HG02642 (cell line): ENCODE measurements around the gene MSMP.

Experiments
- ATAC-seq: cut with Tn5 transposase; IDR thresholded peaks from one replicate; pipeline ENCODE4 v1.9.1; 2021; ENCODE audit warnings: mild to moderate bottlenecking; ENCODE audit not compliant: unreplicated experiment, poor library complexity

Gene MSMP

GRCh38 chr9:35771943-35772342, 17.9 kb upstream of the MSMP start:
- ATAC-seq = no peak

GRCh38 chr9:35771534-35771933, 17.5 kb upstream of the MSMP start:
- ATAC-seq = no peak

DNA sequence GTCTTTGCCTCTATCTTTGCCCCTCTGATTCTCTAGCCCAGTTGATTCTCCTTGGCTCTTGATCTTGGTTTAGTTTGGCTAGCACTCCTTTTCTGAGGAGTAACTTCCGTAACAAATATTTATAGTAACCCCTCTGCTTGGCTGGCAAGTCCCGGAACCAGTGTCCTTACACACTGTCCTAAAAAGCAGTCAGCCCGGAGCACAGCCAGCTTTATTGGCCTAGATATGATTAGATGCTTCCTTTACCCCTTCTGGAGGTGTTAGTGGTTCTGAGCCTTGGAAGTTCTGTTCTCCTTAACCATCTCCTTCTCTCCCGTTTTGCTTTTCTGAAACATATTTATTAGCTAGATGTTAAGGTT, 17.0 kb upstream of the MSMP start:
- ATAC-seq = no peak

- no peak for ATAC-seq
Measured at GRCh38 chr9:35769763-35770162, 15.7 kb upstream of the MSMP start.

- ATAC-seq = no peak
Measured at GRCh38 chr9:35767458-35767857, 13.4 kb upstream of the MSMP start.

DNA sequence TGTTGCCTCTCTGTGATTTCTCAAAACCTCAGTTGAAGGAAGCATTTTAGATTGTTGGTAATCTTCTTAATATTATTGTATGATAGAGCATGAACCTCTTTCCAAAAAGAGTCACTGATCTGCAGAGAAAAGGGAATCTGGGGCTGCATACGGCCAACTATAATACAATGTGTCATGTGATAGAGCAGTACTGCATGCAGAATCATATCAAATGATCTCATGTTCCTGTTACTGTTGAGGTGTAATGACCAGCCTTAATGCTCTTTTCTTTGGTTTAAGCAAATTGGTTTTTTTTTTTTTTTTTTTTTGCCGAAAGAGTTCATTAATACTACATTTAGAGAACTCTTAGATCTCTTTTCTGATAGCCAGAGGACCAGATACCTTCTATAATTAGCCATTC, 12.9 kb upstream of the MSMP start:
- ATAC-seq = no peak

DNA sequence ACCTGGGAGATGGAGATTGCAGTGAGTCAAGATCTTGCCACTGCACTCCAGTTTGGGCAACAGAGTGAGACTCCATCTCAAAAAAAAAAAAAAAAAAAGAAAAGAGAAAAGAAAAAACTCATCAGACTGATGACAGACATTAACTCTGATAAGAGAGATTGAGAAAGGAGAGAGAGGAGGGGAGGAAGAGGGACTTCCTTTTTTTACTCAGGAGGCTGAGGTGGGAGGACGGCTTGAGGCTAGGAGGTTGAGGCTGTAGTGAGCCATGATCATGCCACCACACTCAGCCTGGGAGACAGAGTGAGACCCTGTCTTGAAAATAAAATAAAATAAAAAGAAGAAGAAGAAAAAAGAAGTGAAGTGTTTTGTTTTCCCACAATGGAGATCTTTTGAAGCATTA, 9.7 kb upstream of the MSMP start:
- ATAC-seq = no peak

DNA sequence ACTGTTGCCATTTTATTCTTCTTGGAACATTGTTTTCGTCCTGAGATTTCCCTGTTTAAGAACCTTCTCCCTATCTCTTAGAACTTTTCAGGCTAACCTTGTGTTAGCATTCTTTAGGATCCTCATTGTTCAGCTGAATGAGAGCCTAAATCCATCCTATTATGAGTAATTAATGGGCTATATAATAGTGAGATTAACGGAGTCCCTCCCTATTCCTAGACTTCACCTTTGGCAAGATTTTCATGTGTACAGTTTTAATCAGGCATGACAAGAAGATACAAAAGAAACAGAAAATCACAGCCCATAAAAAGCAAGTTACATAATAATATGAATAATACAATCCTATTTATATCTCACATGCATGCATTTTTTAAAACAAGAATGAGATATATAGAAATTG, 9.1 kb upstream of the MSMP start:
- ATAC-seq = no peak

GRCh38 chr9:35760651-35761050, 6.6 kb upstream of the MSMP start:
- no peak for ATAC-seq

DNA sequence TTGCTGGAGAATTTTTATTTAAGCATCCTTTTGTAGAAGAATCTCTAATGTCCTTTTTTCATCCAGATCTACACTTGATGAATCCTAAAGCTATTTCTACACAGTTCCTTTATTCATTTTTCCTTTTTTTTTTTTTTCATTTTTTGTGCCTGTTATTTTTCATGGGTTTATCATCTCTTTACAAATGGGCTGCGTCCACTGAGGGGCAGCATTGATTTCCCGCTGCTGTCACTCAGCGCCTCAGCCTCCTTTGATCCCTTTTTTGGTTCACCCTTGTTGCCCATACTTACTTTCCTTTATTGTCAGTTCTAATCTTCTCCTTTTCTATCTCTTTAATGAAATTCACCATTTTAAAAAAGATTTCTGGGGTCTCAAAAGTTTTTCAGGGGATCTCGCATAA, 5.7 kb upstream of the MSMP start:
- ATAC-seq = no peak

DNA sequence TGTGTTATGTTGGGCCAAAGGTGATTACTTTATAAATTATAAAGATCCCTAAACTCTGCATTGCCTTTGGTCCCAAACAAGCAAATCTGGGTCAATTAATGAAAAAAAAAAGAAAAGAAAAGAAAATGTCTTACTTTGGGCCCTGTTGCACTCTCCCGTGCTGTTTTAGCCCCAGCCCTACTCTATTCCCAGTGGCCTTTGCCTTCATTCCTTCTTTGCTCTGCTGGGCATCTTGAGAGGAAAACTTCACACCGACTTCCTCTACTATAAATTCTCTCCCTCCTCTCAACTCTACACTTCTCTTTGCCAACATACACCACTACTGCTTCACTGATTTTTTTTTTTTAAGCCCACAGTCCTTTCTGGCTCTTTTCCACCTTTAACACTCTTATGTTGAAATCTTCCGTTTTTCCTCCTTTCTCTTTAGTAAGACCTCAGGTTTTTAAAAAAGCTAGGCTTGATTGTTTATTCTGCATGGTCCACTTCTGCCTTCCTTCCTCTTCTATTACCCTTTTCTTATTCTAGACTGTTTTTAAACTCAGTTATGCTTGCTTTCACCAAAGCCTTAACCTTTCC, 4.5 kb upstream of the MSMP start:
- no peak for ATAC-seq

DNA sequence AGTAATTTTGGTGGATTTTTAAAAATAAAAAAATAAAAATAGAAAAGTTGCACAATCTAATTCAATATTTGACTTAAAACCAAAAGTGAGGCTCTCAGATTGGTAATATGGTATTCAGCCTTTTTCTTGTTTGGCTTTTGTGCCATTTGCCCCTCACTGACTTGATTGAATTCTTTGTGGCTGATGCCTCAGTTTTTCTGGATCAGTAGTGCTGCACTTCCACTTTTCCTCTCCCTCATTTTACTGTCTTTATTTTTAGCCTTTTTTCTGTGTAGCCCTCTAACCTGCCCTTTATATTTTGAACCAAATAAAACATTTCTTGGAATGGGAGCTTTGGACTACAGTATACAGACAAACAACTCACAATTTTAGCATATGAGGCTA, 3.8 kb upstream of the MSMP start:
- ATAC-seq = no peak

DNA sequence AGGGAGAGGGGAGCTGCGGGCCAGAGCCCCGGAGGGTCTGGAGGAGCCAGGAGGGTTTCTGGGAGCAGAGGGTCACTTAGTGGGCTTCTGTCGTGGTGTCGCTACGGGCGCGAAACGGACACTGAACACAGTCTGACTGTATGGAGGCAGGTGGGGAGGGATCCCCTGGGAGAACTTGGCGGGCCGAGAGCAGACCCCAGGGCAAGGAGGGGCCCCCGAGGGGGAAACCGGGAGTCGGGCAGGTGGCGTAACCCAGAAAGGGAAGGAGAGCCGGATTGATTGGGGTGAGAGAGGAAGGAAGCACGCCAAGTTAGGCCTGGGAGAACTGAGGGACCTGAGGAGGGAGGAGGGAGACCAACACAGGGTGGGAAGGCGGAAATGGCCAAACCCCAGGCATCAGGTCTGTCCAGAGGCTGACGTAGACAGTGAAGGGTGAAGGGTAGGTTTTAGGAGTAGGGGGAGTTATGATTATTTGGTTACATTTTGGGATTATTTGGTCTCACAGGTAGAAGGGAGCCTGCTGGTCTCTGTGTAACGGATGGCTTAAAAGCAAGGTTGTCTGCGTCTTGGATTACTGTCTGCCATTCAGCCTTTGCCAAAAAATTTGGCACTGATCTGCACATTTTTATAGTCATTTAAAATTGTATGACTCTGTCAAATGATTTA, 3.3 kb upstream of the MSMP start:
- peak; percentile 45 for ATAC-seq

DNA sequence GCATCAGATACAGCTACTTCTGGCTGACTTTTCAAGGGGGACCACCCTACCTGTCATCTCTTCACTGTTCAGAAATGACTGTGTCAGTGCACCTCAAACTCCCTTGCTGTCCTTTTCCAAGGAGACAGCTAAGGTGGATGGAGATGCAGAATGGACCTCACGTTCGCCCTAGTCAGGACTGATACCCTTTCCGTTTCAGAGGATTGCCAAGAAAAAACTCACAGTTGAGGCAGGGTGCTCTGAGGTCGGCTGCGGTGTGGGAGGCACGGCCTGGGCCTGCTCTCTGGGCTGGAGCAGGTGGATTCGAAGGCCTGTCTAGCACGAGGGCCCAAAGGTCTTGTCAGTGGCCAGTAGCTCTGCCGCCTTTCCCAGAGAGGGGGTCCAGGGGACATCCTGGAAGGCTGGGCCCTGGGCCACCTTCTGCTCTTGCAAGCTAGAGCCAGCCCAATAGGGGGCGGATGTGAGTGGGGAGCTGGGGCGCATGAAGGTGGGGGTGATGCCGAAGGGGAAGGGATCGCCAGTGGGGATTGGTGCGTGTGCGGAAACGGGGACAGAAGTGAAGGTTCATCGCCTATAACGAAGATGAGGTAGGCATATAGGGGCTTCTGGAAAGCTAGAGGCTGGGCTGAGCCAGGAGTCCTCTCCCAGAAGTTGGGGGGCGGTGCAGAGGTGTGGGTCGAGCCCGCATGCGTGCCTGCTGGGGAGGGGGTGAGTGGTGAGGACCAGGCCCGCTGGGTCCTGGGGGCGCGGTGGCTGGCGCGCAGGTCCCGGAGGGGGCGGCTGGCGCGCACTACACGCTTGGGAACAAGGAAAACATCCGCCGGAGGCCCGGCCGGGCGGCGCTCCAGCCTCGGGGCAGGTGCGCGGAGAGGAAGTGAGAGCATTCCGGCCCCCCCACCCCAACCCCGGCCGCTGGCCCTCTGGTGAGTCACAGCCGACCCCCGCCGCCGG, 2.5 kb upstream of the MSMP start:
- peak; percentile 72 for ATAC-seq

DNA sequence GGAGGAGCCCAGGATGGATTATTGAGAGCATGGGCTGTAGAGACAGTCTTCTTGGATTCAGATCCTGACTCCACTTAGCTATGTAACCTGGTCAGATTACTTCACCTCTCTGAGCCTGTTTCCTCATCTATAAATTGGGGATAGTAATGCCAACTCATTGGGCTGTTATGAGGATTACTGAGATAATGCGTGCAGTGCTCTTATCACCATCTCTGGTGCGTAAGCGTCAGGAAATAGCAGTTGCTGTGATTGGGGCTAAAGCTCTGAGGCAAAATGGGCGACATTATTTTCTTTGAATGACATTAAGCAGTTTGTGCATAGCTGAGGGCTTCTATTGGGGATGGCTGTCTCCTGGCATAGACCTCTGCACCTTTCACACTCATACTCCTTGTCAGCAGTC, 995 bp upstream of the MSMP start:
- ATAC-seq = no peak

GRCh38 chr9:35753466-35753865, 610 bp downstream of the MSMP start:
- no peak for ATAC-seq

- ATAC-seq = no peak
Measured at GRCh38 chr9:35750256-35750531, 3.9 kb downstream of the MSMP start.

DNA sequence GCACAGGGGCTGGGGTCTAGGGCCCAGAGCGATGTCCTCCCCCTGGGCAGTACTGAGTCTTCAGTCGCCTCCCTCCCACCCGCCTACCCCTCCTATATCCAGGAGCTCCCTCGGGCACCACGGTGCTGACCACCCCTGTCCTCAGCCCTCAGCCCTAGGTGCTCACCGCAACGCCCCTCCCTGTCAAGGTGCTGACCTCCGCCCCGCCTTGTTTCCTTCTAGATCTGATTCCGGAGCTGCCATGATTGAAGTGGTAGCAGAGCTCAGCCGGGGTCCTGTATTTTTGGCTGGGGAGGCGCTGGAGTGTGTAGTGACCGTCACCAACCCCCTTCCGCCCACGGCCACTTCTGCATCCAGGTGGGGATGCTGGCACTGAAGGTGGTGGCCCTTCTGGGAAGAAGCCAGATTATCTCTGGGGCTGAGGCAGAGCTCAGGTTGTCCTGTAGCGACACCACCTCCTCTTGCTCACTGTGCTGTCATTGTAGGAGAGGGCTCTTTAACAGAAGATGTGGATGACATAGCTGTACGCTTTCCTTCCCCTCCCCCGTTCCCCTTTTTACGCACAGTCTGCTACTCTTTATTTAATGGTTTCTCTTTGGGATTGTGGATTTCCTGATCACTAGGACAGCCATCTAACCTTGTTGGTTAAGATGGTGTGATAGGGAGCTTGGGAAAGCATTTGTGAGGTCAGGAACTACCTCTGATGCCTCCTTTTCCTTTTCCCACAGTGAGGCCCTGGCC, 4.4 kb downstream of the MSMP start:
- peak; percentile 25 for ATAC-seq

DNA sequence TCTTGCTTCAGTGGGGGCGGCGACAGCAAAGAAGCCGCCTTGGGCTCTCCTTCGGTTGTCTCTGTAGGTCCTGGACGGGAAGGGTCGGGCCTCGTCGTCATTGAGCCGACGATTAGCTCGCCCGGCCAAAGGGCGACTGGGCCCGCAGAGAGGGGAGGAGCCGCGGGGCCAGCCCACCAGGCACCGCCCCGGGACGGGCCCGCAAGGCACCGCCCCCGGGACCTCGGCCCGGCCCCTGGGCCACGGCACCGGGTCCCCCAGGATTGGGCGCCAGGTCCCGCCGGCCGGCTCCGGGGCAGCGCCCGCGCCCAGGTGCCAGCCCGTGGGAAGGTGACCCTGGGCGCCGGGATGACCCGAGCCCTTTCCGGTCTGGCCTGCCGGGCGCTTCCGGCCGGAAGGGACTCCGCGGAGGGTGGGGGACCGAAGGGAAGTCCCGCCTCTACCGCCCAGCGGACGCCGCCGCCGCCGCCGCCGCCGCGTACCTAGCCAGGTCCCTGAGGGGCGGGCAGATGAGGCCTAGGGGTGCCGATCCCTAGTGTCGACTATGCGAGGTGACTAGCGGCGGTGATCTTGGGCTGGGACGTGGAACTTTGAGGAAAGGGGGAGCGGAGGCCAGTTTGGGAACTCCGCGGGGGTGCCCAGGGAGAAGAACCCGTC, 5.1 kb downstream of the MSMP start, which contains the start of the genes GBA2 and RGP1:
Gene GBA2, minus strand, starts transcription at position 371 of the 657 bp plus-strand sequence. CDS start 524 bp downstream, outside the sequence.
Gene RGP1, plus strand, starts transcription at position 430 of the 657 bp plus-strand sequence. CDS start 469 bp downstream, outside the sequence.
- peak; percentile 83 for ATAC-seq

DNA sequence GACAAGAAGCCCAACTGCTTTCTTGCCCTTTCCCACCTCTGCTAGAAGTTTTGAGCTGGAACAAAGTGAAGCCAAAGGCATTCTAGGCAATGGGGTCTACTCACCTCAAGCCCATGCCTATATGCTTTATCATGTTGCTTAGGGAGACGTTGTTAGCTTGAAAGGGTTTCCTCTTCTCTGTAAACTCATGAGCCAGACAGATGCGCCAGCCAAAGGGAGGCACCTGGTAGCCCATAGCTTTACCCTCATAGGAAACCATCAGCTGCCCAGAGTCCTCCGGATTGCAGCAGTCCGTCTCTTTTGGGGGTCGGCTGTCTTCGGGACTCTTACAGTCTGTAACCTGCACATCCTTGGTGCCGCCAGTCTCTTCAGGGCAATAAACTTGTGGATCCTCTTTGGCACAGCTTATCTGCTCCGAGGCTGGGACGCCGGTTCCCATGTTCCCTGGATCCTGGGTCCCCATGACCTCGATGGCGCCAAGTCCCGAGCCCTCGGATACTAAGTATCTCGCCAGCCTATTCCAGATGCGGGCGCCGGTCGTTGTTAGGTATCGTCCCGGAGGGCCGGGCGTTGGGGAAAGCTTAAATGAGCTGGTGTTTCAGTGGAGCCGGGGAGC, 5.7 kb downstream of the MSMP start:
- ATAC-seq = no peak
